Measurements from ENCODE around the gene FOXA2. TPM values are rescaled to one million over a fixed set of nuclear protein-coding genes. Genes with fewer than 3 reads are reported as not detected.

Gene FOXA2
- total and polyA plus RNA-seq, 2 of the 13 experiments (the other 11 are each of a cell fraction or from before 2014, with no cell fraction given) = 8.8 to 12.2 TPM

GRCh38 chr20:22577515-22578220 is 6.7 kb downstream of the FOXA2 start (continued):
- TF ChIP-seq ATF2 (CRISPR knock-in tag; IDR thresholded peaks at IDR 0.05) = no peak; the same call in 1 of the 2 replicates
- TF ChIP-seq GABPA (IDR thresholded peaks at IDR 0.05; ENCODE audit: low read depth, low read length) = no peak
- no peak for TF ChIP-seq GABPA (CRISPR knock-in tag; IDR thresholded peaks at IDR 0.05; ENCODE audit: low read depth)
- no peak; the same call in 1 of the 2 replicates for TF ChIP-seq ZMYM4 (CRISPR knock-in tag; IDR thresholded peaks at IDR 0.05)
- TF ChIP-seq PHF20 (CRISPR knock-in tag; IDR thresholded peaks at IDR 0.05) = no peak
- no peak for TF ChIP-seq FOXO1 (CRISPR knock-in tag; IDR thresholded peaks at IDR 0.05)
- TF ChIP-seq ZNF337 (CRISPR knock-in tag; IDR thresholded peaks at IDR 0.05; ENCODE audit: borderline replicate concordance, low read depth) = no peak
- TF ChIP-seq ZNF691 (CRISPR knock-in tag; IDR thresholded peaks at IDR 0.05; ENCODE audit: borderline replicate concordance, low read depth) = 0 out of 2 replicates have a peak, but pooled peaks have one; percentile 13
- TF ChIP-seq FOXA3 (CRISPR knock-in tag; IDR thresholded peaks at IDR 0.05) = no peak
- peak; percentile 72; the same call in 1 of the 2 replicates for TF ChIP-seq ZMYM2 (CRISPR knock-in tag; IDR thresholded peaks at IDR 0.05)
- TF ChIP-seq ZNF788 (CRISPR knock-in tag; IDR thresholded peaks at IDR 0.05; ENCODE audit: borderline replicate concordance) = peak; percentile 1; the same call in 1 of the 2 replicates
- TF ChIP-seq ZNF513 (CRISPR knock-in tag; conservative IDR thresholded peaks at IDR 0.05) = no peak
- no peak; the same call in 1 of the 2 replicates for TF ChIP-seq SNAPC2 (CRISPR knock-in tag; IDR thresholded peaks at IDR 0.05)
- TF ChIP-seq TOE1 (CRISPR knock-in tag; IDR thresholded peaks at IDR 0.05) = no peak
- TF ChIP-seq SRY (CRISPR knock-in tag; IDR thresholded peaks at IDR 0.05) = peak; percentile 91
- TF ChIP-seq USF2 (IDR thresholded peaks at IDR 0.05; ENCODE audit: low read depth, low read length) = no peak
- no peak for TF ChIP-seq USF2 (CRISPR knock-in tag; IDR thresholded peaks at IDR 0.05; ENCODE audit: borderline replicate concordance)
- no peak for TF ChIP-seq ZNF24 (IDR thresholded peaks at IDR 0.05)
- no peak for TF ChIP-seq FUBP1 (CRISPR knock-in tag; IDR thresholded peaks at IDR 0.05; ENCODE audit: borderline replicate concordance)
- no peak for TF ChIP-seq SP5 (CRISPR knock-in tag; IDR thresholded peaks at IDR 0.05; ENCODE audit: borderline replicate concordance, low read depth)
- TF ChIP-seq TEAD2 (CRISPR knock-in tag; IDR thresholded peaks at IDR 0.05) = no peak
- TF ChIP-seq CENPT (CRISPR knock-in tag; IDR thresholded peaks at IDR 0.05; ENCODE audit: low read depth) = no peak
- TF ChIP-seq ZNF234 (CRISPR knock-in tag; conservative IDR thresholded peaks at IDR 0.05) = 0 out of 2 replicates have a peak, but pooled peaks have one; percentile 3
